ENCODE results near the gene PPP2R2C.

DNA sequence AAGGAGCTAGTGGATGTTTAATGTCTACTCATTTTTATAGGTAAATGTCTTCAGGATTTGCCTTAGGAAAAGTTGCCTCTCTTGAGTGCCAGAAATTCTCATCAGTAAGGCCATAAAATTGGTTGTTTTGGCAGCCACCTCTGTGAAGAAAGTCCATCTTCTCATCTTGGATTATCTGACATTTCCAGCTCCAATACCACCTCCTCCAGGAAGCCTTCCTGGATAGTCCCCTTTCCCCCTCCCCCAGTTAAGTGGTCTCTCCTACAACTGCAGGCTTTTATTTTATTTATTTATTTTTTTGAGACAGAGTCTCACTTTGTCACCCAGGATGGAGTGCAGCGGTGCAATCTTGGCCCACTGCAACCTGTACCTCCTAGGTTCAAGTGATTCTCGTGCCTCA is 87.1 kb downstream of the PPP2R2C start:
- TF ChIP-seq EZH2 (IDR thresholded peaks at IDR 0.05; ENCODE audit: low read depth, unreplicated experiment) (no peak), POLR2AphosphoS5 (IDR thresholded peaks at IDR 0.05; ENCODE audit: low read depth) (no peak), ZNF114 (CRISPR knock-in tag; IDR thresholded peaks at IDR 0.05) (no peak)
- TF ChIP-seq, protein P1, sequence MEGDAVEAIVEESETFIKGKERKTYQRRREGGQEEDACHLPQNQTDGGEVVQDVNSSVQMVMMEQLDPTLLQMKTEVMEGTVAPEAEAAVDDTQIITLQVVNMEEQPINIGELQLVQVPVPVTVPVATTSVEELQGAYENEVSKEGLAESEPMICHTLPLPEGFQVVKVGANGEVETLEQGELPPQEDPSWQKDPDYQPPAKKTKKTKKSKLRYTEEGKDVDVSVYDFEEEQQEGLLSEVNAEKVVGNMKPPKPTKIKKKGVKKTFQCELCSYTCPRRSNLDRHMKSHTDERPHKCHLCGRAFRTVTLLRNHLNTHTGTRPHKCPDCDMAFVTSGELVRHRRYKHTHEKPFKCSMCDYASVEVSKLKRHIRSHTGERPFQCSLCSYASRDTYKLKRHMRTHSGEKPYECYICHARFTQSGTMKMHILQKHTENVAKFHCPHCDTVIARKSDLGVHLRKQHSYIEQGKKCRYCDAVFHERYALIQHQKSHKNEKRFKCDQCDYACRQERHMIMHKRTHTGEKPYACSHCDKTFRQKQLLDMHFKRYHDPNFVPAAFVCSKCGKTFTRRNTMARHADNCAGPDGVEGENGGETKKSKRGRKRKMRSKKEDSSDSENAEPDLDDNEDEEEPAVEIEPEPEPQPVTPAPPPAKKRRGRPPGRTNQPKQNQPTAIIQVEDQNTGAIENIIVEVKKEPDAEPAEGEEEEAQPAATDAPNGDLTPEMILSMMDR (conservative IDR thresholded peaks at IDR 0.05; ENCODE audit: low read depth in 2 of 2): no peak
- TF ChIP-seq, protein P2, sequence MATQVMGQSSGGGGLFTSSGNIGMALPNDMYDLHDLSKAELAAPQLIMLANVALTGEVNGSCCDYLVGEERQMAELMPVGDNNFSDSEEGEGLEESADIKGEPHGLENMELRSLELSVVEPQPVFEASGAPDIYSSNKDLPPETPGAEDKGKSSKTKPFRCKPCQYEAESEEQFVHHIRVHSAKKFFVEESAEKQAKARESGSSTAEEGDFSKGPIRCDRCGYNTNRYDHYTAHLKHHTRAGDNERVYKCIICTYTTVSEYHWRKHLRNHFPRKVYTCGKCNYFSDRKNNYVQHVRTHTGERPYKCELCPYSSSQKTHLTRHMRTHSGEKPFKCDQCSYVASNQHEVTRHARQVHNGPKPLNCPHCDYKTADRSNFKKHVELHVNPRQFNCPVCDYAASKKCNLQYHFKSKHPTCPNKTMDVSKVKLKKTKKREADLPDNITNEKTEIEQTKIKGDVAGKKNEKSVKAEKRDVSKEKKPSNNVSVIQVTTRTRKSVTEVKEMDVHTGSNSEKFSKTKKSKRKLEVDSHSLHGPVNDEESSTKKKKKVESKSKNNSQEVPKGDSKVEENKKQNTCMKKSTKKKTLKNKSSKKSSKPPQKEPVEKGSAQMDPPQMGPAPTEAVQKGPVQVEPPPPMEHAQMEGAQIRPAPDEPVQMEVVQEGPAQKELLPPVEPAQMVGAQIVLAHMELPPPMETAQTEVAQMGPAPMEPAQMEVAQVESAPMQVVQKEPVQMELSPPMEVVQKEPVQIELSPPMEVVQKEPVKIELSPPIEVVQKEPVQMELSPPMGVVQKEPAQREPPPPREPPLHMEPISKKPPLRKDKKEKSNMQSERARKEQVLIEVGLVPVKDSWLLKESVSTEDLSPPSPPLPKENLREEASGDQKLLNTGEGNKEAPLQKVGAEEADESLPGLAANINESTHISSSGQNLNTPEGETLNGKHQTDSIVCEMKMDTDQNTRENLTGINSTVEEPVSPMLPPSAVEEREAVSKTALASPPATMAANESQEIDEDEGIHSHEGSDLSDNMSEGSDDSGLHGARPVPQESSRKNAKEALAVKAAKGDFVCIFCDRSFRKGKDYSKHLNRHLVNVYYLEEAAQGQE (IDR thresholded peaks at IDR 0.05; ENCODE audit: unreplicated experiment): no peak

Data from GM23338 (cell line).